GM08714 (cell line): ENCODE measurements around the gene CAV2.

Experiments
- H3K4me3 ChIP-seq: fragments of 200-500 bp; sonication (Bioruptor generic); 2 replicates; pipeline ENCODE4 v1.5.1; 2014; ENCODE audit warnings: mild to moderate bottlenecking, low read length, inconsistent platforms
- ZNF274 ChIP-seq: IDR thresholded peaks from 2 replicates; pipeline ENCODE4 v1.6.1; 2012; ENCODE audit warnings: mild to moderate bottlenecking, low read depth, low read length

The CAV2 gene

DNA sequence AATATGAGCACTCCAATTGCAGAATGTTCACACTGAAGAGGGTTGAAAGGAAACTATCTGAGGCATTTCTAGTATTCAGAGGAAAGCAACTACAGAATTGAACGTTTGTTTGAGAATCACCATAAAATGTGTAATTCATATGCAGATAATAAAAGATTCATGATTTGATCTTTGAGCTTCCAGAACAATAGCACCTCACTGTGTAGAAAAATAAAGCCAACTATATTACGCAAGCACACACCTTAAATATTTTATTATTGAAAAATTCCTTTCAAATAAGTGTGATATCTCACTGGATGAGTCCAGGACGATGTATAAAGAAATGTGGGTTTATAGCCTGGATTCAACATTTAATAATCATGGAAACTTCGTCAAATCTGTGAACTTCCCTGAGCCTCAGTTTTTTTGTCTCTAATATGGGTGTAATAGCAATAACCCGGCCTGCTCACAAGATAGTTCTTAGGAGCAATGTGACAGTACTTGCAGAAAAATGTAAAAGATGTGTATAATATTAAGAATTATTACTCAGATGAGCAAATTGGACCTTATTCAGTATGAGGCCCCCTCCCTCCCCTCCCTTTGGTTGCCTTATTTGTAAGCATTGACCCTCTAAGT lies 11.5 kb upstream of the CAV2 start:
- TF ChIP-seq ZNF274: no peak
- no peak overlapping the region for H3K4me3 ChIP-seq

- TF ChIP-seq ZNF274: no peak
- no peak overlapping the region for H3K4me3 ChIP-seq
These were observed 9.2 kb upstream of the CAV2 start for GRCh38 chr7:116490351-116490750.

GRCh38 chr7:116491887-116492653 lies 7.5 kb upstream of the CAV2 start:
- TF ChIP-seq ZNF274: no peak

GRCh38 chr7:116492654-116493109 lies 6.9 kb upstream of the CAV2 start:
- H3K4me3 ChIP-seq: no peak overlapping the region
- TF ChIP-seq ZNF274: no peak

More at GRCh38 chr7:116491887-116492653, 7.5 kb upstream of the CAV2 start:
- no peak overlapping the region for H3K4me3 ChIP-seq

- no peak for TF ChIP-seq ZNF274
- H3K4me3 ChIP-seq: no peak overlapping the region
These were observed 6.1 kb upstream of the CAV2 start for GRCh38 chr7:116493449-116493848.

GRCh38 chr7:116494472-116494871 lies 5.1 kb upstream of the CAV2 start:
- TF ChIP-seq ZNF274: no peak
- no peak overlapping the region for H3K4me3 ChIP-seq

DNA sequence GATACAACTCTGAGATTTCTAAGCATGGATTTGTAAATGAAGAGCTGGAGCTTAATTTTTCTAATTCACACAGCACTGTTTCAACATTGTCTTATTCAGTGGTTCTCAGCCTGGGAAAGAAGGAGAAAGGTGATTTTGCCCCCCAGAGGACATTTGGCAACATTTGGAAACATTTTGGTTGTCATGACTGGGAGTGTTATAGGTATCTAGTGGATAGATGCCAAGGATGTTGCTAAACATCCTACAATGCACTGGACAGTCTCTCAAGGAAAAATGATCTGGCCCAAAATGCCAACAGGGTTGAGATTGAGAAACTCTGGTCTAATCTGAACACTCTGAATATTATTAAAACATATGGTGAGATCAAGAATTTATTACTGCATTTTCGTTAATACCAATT lies 3.8 kb upstream of the CAV2 start:
- TF ChIP-seq ZNF274: no peak
- no peak overlapping the region for H3K4me3 ChIP-seq

- TF ChIP-seq ZNF274: no peak
- H3K4me3 ChIP-seq: no peak overlapping the region
These were observed 2.9 kb upstream of the CAV2 start for GRCh38 chr7:116496653-116497052.

DNA sequence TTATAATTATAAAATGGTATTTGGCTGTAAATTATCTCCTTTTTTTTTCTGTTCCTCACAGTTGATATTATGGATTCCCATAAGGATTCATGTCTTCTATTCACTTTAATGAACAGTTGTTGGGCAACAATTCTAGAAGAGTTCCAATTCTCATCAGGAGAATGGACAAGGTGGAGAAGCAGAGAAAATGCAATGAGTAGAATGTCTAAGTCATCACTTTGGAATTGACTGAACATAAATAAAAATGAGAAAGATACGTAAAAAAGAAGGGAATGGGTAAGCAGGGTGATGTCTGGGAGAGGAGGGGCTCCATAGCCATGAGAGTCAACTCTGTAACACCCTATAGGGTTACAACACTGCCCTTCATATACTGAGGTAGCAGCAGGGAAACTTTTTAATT lies 1.8 kb upstream of the CAV2 start:
- no peak overlapping the region for H3K4me3 ChIP-seq
- no peak for TF ChIP-seq ZNF274

DNA sequence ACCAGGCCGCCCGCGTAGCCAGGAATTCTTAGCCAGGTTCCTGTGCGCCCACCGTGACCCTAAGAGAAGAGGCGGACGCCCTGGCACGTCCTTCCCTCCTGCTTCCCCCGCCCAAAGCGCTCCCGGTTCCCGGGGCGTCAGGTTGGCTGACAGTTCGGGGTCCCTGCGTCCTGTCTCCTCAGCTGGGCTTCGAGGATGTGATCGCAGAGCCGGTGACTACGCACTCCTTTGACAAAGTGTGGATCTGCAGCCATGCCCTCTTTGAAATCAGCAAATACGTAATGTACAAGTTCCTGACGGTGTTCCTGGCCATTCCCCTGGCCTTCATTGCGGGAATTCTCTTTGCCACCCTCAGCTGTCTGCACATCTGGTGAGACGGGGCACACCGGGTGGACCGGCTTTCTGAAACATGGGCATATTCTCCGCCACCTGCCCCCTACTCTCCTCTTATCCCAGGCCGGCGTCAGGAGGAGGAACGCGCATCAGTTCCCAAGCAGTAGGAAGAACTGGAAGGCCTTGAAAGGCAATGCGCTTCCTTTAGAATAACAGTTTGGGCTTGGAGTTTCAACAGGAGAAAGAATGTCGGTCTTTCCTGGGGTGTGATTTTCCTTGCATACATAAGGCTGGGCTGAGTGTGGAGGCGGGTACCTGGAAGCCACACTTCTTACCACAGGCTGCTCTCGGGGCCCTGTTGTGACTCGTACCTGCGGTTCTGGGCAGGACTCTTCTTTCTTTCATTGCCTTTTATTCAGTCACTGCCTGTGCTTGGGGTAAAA lies 728 bp downstream of the CAV2 start:
- peak overlapping the region; percentile 47; the same call in 1 of the 2 replicates for H3K4me3 ChIP-seq
- no peak for TF ChIP-seq ZNF274

DNA sequence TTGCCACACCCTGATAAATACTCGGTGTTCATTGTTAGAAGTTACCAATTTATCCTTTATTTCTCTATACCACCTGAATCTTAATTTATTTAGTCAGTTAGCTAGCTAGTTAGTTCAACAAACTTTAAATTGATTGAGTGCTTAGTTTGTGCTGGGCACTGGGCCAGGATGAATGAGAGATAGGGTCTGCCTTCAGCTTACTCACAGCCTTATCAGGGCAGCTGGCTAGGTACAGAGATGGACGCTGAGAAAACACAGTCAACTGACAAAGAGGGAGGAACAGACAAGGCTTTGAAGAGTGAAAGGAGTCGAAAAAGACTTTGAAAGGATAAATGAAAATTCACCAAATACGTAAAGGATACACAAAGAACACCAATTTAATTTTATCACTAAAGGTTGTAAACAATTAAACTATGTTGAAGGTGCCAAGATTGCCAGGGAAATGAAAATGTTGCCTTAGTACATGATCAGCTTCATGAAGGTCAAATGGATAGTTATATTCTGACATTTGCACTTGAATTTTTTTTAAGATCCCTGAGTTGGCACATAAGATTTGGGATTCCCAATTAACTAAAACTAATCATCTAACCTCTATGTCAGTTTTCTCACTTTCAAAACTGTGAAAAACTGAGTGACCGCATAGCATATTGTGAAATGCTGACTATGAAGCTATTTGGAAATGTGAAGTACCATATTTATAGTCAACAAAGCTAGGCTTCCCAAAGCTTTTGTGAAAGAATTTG lies 2.1 kb downstream of the CAV2 start:
- H3K4me3 ChIP-seq: no peak overlapping the region
- no peak for TF ChIP-seq ZNF274

GRCh38 chr7:116502201-116503096 lies 2.9 kb downstream of the CAV2 start:
- TF ChIP-seq ZNF274: no peak
- no peak overlapping the region for H3K4me3 ChIP-seq

DNA sequence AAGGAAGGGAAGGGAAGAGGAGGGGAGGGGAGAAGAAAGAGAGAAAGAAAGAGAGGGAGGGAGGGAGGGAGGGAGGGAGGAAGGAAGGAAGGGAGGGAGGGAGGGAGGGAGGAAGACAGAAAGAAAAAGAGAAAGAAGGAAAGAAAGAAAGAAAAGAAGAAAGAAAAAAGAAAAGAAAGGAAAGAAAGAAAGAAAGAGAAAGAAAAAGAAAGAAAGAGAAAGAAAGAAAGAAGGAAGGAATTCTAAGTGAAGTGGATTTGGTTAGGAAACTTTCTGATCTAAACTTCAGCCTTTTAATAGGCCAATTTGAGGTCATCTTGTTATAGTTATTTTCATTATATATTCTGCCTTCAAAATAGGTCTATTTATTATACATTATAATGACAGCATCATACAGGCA lies 4.3 kb downstream of the CAV2 start:
- no peak overlapping the region for H3K4me3 ChIP-seq
- TF ChIP-seq ZNF274: no peak
